NB4 (cell line): ENCODE data around the gene ZC3H11A.

Experiments used
- MAX ChIP-seq: IDR thresholded peaks from 2 replicates; pipeline ENCODE4 v1.6.1; 2011; ENCODE audit warnings: low read depth, low read length
- POLR2A ChIP-seq: IDR thresholded peaks from 2 replicates; pipeline ENCODE4 v1.6.1; 2011; ENCODE audit warnings: mild to moderate bottlenecking; ENCODE audit not compliant: insufficient read length; ENCODE audit errors: extremely low read depth
- TF ChIP-seq, protein P1 (sequence below): IDR thresholded peaks from one replicate; pipeline ENCODE4 v1.5.1; 2012; ENCODE audit warnings: low read depth, low read length

GRCh38 chr1:203843435-203843834 lies 48.0 kb downstream of the ZC3H11A start:
- TF ChIP-seq, protein P1, sequence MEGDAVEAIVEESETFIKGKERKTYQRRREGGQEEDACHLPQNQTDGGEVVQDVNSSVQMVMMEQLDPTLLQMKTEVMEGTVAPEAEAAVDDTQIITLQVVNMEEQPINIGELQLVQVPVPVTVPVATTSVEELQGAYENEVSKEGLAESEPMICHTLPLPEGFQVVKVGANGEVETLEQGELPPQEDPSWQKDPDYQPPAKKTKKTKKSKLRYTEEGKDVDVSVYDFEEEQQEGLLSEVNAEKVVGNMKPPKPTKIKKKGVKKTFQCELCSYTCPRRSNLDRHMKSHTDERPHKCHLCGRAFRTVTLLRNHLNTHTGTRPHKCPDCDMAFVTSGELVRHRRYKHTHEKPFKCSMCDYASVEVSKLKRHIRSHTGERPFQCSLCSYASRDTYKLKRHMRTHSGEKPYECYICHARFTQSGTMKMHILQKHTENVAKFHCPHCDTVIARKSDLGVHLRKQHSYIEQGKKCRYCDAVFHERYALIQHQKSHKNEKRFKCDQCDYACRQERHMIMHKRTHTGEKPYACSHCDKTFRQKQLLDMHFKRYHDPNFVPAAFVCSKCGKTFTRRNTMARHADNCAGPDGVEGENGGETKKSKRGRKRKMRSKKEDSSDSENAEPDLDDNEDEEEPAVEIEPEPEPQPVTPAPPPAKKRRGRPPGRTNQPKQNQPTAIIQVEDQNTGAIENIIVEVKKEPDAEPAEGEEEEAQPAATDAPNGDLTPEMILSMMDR, result no peak
- no peak for TF ChIP-seq POLR2A
- no peak for TF ChIP-seq MAX
